Tibial nerve (tissue), 4 donors: ENCODE results near the gene LHX3. TPM values are rescaled to one million over a fixed set of nuclear protein-coding genes. Genes with fewer than 3 reads are reported as not detected.

Experiments used
- DNase-seq, 2 donors: peaks; one replicate each; pipeline ENCODE4 v3.0.0-alpha.2; 2019; ENCODE audit warnings: low spot score in 2 of 2
- H3K27ac ChIP-seq, 4 donors: fragments of 200-600 bp; sonication (generic) in 3 of 4; one replicate each; pipeline ENCODE4 v1.5.1; 2017 to 2019; ENCODE audit warnings: mild to moderate bottlenecking in 1 of 4
- H3K27me3 ChIP-seq, 2 donors: fragments of 200-600 bp; sonication (generic) in 1 of 2; one replicate each; pipeline versions ENCODE4 v1.5.1 to v1.6.0; 2017 to 2019
- H3K36me3 ChIP-seq, 3 donors: fragments of 200-600 bp; sonication (generic); one replicate each; pipeline ENCODE4 v1.5.1; 2018 to 2019
- H3K4me1 ChIP-seq, 4 donors: fragments of 200-600 bp; sonication (generic) in 3 of 4; one replicate each; pipeline ENCODE4 v1.5.1; 2017 to 2019
- H3K4me3 ChIP-seq, 4 donors: fragments of 200-600 bp; sonication (generic) in 3 of 4; one replicate each; pipeline ENCODE4 v1.5.1; 2017 to 2019; ENCODE audit warnings: mild to moderate bottlenecking in 1 of 4, moderate library complexity in 1 of 4
- H3K9me3 ChIP-seq, 4 donors: fragments of 200-600 bp; sonication (generic) in 3 of 4; one replicate each; pipeline ENCODE4 v1.5.1; 2017 to 2019
- CTCF ChIP-seq, 5 experiments: fragments of 200-600 bp in 3 of 5; fragments of 450-650 bp in 2 of 5; sonication (generic) in 3 of 5; IDR thresholded peaks; one replicate each; pipeline ENCODE4 v1.5.1; 2016 to 2019; ENCODE audit warnings: antibody characterized with exemption in 5 of 5, mild to moderate bottlenecking in 3 of 5, moderate library complexity in 2 of 5
- EP300 ChIP-seq, 2 donors: sonication (generic); formaldehyde crosslinking; IDR thresholded peaks; one replicate each; pipeline ENCODE4 v1.6.1; 2017; ENCODE audit warnings: antibody characterized with exemption in 2 of 2, mild to moderate bottlenecking in 1 of 2
- POLR2A ChIP-seq, 2 donors: fragments of 450-650 bp; IDR thresholded peaks; one replicate each; pipeline ENCODE4 v1.6.1; 2017; ENCODE audit warnings: antibody characterized with exemption in 2 of 2, mild to moderate bottlenecking in 2 of 2, moderate library complexity in 2 of 2
- WGBS, 2 donors: methylation state at CpG; one replicate each; pipeline ENCODE4 v1.1.5; 2018; 5-methylcytosine and 5-hydroxymethylcytosine counted together
- total RNA-seq, 4 donors: library from RNA; depleted of rRNA; stranded (reverse); fragments of >200 nt; gene quantifications; one replicate each; pipeline ENCODE4 v1.1.0, GENCODE V29; 2016

Gene LHX3
- total RNA-seq, 4 donors from 2014 or later: not detected

GRCh38 chr9:136209232-136209631 lies 4.3 kb upstream of the LHX3 start:
- Histone ChIP-seq H3K27me3 (peaks cover 0 to 17% of the 10 kb centered on the region in 2 donors), H3K36me3 (peaks cover 0 to 83% (median 7%) of the 10 kb centered on the region in 3 donors), H3K4me1 (peaks cover 0 to 10% (median 0%) of the 10 kb centered on the region in 4 donors), H3K9me3 (peaks cover 0 to 8% (median 0%) of the 10 kb centered on the region in 4 donors), H3K4me3 (no peak overlapping the region), H3K27ac (no peak overlapping the region)
- DNase-seq: no peak
- TF ChIP-seq CTCF (IDR thresholded peaks at IDR 0.05): no peak
- TF ChIP-seq POLR2A (IDR thresholded peaks at IDR 0.05): no peak
- no peak for TF ChIP-seq EP300 (IDR thresholded peaks at IDR 0.05)
- WGBS, 2 donors: 88 to 92% methylated on average over 17 of the region's 17 CpGs

- no peak for TF ChIP-seq CTCF (IDR thresholded peaks at IDR 0.05)
- no peak for TF ChIP-seq POLR2A (IDR thresholded peaks at IDR 0.05)
- TF ChIP-seq EP300 (IDR thresholded peaks at IDR 0.05): no peak
- DNase-seq: no peak
- Histone ChIP-seq H3K27me3 (peaks cover 0 to 23% of the 10 kb centered on the region in 2 donors), H3K36me3 (peaks cover 0 to 77% (median 3%) of the 10 kb centered on the region in 3 donors), H3K27ac (no peak overlapping the region), H3K4me1 (peaks cover 0 to 10% (median 0%) of the 10 kb centered on the region in 4 donors), H3K4me3 (no peak overlapping the region), H3K9me3 (peaks cover 0 to 3% (median 0%) of the 10 kb centered on the region in 4 donors)
- WGBS, 2 donors: 84 to 90% methylated on average over 13 to 14 of the region's 17 CpGs
These were observed 3.7 kb upstream of the LHX3 start for GRCh38 chr9:136208675-136209074.

GRCh38 chr9:136207616-136208015 lies 2.7 kb upstream of the LHX3 start:
- no peak for DNase-seq
- Histone ChIP-seq H3K27ac (no peak overlapping the region), H3K27me3 (peaks cover 0 to 31% of the 10 kb centered on the region in 2 donors), H3K4me3 (no peak overlapping the region), H3K9me3 (no peaks in the 10 kb centered on the region), H3K4me1 (peaks cover 0 to 15% (median 0%) of the 10 kb centered on the region in 4 donors), H3K36me3 (peaks cover 0 to 67% (median 0%) of the 10 kb centered on the region in 3 donors)
- WGBS, 2 donors: 77 to 83% methylated on average over 9 of the region's 9 CpGs
- TF ChIP-seq CTCF (IDR thresholded peaks at IDR 0.05) (no peak), EP300 (IDR thresholded peaks at IDR 0.05) (no peak), POLR2A (IDR thresholded peaks at IDR 0.05) (no peak)

GRCh38 chr9:136206602-136207275 lies 1.8 kb upstream of the LHX3 start:
- TF ChIP-seq EP300 (IDR thresholded peaks at IDR 0.05) (no peak), CTCF (IDR thresholded peaks at IDR 0.05) (no peak), POLR2A (IDR thresholded peaks at IDR 0.05) (no peak)
- 76% methylated on average over 16 of the region's 16 CpGs for WGBS, 2 donors
- DNase-seq: no peak

GRCh38 chr9:136205707-136205992 lies 722 bp upstream of the LHX3 start:
- Histone ChIP-seq H3K4me3 (no peak overlapping the region), H3K27me3 (peaks cover 0 to 50% of the 10 kb centered on the region in 2 donors), H3K9me3 (no peaks in the 10 kb centered on the region), H3K4me1 (peaks cover 0 to 17% (median 0%) of the 10 kb centered on the region in 4 donors), H3K27ac (no peak overlapping the region), H3K36me3 (peaks cover 0 to 47% (median 0%) of the 10 kb centered on the region in 3 donors)
- 89 to 94% methylated on average over 3 to 4 of the region's 5 CpGs for WGBS, 2 donors
- TF ChIP-seq CTCF (IDR thresholded peaks at IDR 0.05) (no peak), EP300 (IDR thresholded peaks at IDR 0.05) (no peak), POLR2A (IDR thresholded peaks at IDR 0.05) (no peak)
- DNase-seq: no peak

More at GRCh38 chr9:136206602-136207275, 1.8 kb upstream of the LHX3 start:
- Histone ChIP-seq H3K27me3 (peaks cover 0 to 40% of the 10 kb centered on the region in 2 donors), H3K27ac (no peak overlapping the region), H3K36me3 (peaks cover 0 to 58% (median 0%) of the 10 kb centered on the region in 3 donors), H3K4me3 (no peak overlapping the region), H3K9me3 (no peaks in the 10 kb centered on the region), H3K4me1 (peaks cover 0 to 17% (median 0%) of the 10 kb centered on the region in 4 donors)
